BLaER1 (cell line): ENCODE results near the gene BAX.

ENCODE experiments used
- H3K27ac ChIP-seq: shearing (Covaris generic); formaldehyde crosslinking; 2 replicates; pipeline ENCODE4 v1.8.1; 2022
- H3K27me3 ChIP-seq: shearing (Covaris generic); formaldehyde crosslinking; 2 replicates; pipeline ENCODE4 v1.8.1; 2022
- H3K36me3 ChIP-seq: shearing (Covaris generic); formaldehyde crosslinking; 2 replicates; pipeline ENCODE4 v1.8.1; 2022
- H3K4me1 ChIP-seq: shearing (Covaris generic); formaldehyde crosslinking; 2 replicates; pipeline ENCODE4 v1.8.1; 2022
- H3K4me2 ChIP-seq: shearing (Covaris generic); formaldehyde crosslinking; 2 replicates; pipeline ENCODE4 v1.8.1; 2022
- H3K4me3 ChIP-seq: shearing (Covaris generic); formaldehyde crosslinking; 2 replicates; pipeline ENCODE4 v1.8.1; 2022
- H3K9ac ChIP-seq: shearing (Covaris generic); formaldehyde crosslinking; 2 replicates; pipeline ENCODE4 v1.8.1; 2022
- H3K9me3 ChIP-seq: shearing (Covaris generic); formaldehyde crosslinking; 2 replicates; pipeline ENCODE4 v1.8.1; 2022
- H4K20me1 ChIP-seq: shearing (Covaris generic); formaldehyde crosslinking; 2 replicates; pipeline ENCODE4 v1.8.1; 2022
- Cebpa-rat ChIP-seq: shearing (Covaris generic); IDR thresholded peaks from 2 replicates; pipeline ENCODE4 v1.8.1; 2022

Gene BAX

DNA sequence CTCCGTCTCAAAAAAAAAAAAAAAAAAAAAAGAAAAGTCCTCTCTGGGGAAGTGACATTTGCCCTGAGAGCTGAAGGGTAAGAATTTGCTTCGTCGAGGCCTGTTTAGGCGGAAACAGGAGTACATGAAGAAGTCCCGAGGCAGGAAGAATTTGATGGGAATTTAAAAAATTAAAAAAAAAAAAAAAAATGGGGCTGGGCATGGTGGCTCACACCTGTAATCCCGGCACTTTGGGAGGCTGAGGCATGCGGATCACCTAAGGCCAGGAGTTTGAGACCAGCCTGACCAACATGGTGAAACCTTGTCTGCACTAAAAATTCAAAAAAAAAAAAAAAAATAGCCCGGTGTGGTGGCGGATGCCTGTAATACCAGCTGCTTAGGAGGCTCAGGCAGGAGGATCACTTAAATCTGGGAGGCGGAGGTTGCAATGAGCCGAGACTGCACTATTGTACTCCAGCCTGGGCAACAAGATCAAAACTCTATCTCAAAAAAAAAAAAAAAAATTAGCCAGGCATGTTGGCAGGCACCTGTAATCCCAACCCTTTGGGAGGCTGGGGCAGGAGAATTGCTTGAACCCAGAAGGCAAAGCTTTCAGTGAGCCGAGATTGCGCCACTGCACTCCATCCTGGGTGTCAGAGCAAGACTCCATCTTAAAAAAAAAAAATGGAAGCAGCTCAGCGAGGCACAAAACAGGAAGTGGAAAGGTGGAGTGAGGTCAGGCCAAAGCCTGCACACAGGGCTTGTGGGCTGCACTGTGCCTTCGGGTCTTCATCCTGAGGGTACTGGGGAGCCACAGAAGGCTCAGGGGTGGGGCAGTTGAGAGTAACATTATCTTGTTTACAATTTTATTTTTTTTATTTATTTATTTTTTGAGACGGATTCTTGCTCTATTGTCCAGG lies 4.9 kb downstream of the BAX start:
- peaks cover 56% of the 10 kb centered on the region for H3K4me1 ChIP-seq
- no peaks in the 10 kb centered on the region for H3K9me3 ChIP-seq
- H3K27me3 ChIP-seq = no peaks in the 10 kb centered on the region
- no peak overlapping the region for H3K4me3 ChIP-seq
- H4K20me1 ChIP-seq = peaks cover 12% of the 10 kb centered on the region; the same call in 1 of the 2 replicates
- no peak overlapping the region for H3K27ac ChIP-seq
- no peak overlapping the region for H3K4me2 ChIP-seq
- TF ChIP-seq Cebpa-rat = no peak
- peaks cover 26% of the 10 kb centered on the region for H3K36me3 ChIP-seq
- no peak overlapping the region for H3K9ac ChIP-seq

DNA sequence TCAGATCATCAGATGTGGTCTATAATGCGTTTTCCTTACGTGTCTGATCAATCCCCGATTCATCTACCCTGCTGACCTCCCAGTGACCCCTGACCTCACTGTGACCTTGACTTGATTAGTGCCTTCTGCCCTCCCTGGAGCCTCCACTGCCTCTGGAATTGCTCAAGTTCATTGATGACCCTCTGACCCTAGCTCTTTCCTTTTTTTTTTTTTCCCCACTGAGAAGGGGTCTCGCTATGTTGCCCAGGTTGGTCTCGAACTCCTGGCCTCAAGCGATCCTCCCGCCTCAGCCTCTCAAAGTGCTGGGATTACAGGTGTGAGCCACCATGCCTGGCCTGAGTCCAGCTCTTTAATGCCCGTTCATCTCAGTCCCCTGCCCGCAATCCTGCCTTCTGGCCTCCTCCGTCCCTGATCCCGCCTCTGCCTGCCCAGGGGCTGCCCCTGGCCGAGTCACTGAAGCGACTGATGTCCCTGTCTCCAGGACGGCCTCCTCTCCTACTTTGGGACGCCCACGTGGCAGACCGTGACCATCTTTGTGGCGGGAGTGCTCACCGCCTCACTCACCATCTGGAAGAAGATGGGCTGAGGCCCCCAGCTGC lies 6.5 kb downstream of the BAX start:
- Histone ChIP-seq H3K4me2 (peak overlapping the region; percentile 99; the same call in 1 of the 2 replicates), H3K36me3 (peaks cover 24% of the 10 kb centered on the region), H3K27me3 (no peaks in the 10 kb centered on the region), H4K20me1 (peaks cover 11% of the 10 kb centered on the region), H3K4me1 (peaks cover 49% of the 10 kb centered on the region), H3K27ac (peak overlapping the region; percentile 89), H3K9ac (no peak overlapping the region), H3K9me3 (no peaks in the 10 kb centered on the region), H3K4me3 (no peak overlapping the region)
- TF ChIP-seq Cebpa-rat = no peak

DNA sequence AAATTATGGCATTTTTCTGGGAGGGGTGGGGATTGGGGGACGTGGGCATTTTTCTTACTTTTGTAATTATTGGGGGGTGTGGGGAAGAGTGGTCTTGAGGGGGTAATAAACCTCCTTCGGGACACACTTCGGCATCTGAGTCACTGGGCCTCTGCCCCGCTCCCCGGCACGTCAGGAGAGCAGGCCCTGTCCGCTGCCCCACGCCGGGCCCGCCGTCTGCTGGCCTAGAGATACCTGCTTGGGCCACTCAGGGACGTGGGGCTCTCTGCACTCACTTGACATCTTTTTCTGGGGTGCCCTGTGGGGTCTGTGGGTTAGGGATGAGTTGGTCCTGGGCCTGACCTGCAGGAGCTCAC lies 7.0 kb downstream of the BAX start:
- no peak for TF ChIP-seq Cebpa-rat
- H3K4me3 ChIP-seq = no peak overlapping the region
- no peaks in the 10 kb centered on the region for H3K9me3 ChIP-seq
- peak overlapping the region; percentile 72 for H3K9ac ChIP-seq
- peaks cover 15% of the 10 kb centered on the region for H4K20me1 ChIP-seq
- H3K36me3 ChIP-seq = peaks cover 25% of the 10 kb centered on the region
- peaks cover 50% of the 10 kb centered on the region for H3K4me1 ChIP-seq
- peak overlapping the region; percentile 99 for H3K4me2 ChIP-seq
- no peaks in the 10 kb centered on the region for H3K27me3 ChIP-seq
- H3K27ac ChIP-seq = peak overlapping the region; percentile 89

DNA sequence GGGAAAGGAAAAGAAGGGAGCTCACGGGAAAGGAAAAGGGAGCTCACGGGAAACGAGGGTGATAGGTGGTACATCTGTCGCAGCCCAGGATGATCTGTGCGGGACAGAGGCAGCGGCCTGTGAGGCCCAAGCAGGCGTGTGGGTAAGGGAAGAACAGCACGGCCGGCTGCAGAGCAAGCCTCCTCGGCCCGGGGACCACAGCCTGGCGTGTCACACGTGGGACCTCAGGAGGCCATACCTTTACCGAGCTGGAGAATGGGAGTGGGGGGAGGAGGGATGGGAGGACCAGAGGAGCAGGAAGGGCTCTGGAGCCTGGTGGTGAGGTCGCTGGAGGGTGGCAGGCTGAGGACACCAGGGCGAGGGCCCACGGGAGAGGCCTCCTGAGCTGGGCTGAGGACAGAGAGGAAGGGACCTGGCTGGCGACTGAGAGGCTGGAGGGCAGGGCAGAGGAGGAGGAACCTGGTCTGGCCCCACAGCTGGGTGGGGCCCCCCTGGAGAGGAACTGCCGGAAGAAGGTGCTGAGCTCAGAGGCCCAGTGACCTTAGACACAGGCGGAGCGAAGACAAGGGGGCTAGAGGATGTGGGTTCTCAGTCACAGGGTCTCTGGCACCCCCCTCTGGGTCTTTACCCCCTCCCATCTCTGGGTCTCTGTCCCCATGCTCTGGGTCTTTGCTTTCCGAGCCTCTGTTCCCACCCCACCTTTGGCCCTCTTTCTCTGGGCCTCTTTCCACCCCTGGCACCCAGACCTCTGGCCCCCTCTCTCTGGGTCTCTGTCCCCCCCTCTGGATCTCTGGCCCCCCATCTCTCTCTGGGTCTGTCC lies 7.6 kb downstream of the BAX start:
- H3K36me3 ChIP-seq = peaks cover 28% of the 10 kb centered on the region
- H3K4me3 ChIP-seq = peak overlapping the region; percentile 38; the same call in 1 of the 2 replicates
- peaks cover 55% of the 10 kb centered on the region for H3K4me1 ChIP-seq
- H3K27ac ChIP-seq = peak overlapping the region; percentile 89
- H3K4me2 ChIP-seq = peak overlapping the region; percentile 99
- no peaks in the 10 kb centered on the region for H3K27me3 ChIP-seq
- peaks cover 21% of the 10 kb centered on the region for H4K20me1 ChIP-seq
- H3K9me3 ChIP-seq = no peaks in the 10 kb centered on the region
- no peak for TF ChIP-seq Cebpa-rat
- H3K9ac ChIP-seq = peak overlapping the region; percentile 72

DNA sequence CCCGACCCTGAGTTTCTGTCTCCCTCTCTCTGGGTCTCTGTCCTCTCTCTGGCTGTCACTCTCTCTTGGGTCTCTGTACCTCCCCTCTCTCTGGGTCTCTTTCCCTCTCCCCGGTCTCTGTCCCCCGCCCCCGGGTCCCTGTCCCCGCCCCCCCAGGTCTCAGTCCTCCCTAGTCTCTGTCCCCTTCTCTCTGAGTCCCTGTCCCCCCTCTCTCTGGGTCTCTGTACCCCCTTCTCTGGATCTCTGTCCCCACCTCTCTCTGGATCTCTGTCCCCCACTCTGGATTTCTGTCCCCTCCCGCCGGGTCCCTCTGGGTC lies 8.1 kb downstream of the BAX start:
- Histone ChIP-seq H4K20me1 (peaks cover 26% of the 10 kb centered on the region), H3K9ac (peak overlapping the region; percentile 72), H3K27me3 (no peaks in the 10 kb centered on the region), H3K27ac (peak overlapping the region; percentile 89), H3K4me2 (peak overlapping the region; percentile 99), H3K9me3 (no peaks in the 10 kb centered on the region), H3K4me1 (peaks cover 61% of the 10 kb centered on the region), H3K36me3 (peaks cover 29% of the 10 kb centered on the region), H3K4me3 (peak overlapping the region; percentile 38; the same call in 1 of the 2 replicates)
- no peak for TF ChIP-seq Cebpa-rat

DNA sequence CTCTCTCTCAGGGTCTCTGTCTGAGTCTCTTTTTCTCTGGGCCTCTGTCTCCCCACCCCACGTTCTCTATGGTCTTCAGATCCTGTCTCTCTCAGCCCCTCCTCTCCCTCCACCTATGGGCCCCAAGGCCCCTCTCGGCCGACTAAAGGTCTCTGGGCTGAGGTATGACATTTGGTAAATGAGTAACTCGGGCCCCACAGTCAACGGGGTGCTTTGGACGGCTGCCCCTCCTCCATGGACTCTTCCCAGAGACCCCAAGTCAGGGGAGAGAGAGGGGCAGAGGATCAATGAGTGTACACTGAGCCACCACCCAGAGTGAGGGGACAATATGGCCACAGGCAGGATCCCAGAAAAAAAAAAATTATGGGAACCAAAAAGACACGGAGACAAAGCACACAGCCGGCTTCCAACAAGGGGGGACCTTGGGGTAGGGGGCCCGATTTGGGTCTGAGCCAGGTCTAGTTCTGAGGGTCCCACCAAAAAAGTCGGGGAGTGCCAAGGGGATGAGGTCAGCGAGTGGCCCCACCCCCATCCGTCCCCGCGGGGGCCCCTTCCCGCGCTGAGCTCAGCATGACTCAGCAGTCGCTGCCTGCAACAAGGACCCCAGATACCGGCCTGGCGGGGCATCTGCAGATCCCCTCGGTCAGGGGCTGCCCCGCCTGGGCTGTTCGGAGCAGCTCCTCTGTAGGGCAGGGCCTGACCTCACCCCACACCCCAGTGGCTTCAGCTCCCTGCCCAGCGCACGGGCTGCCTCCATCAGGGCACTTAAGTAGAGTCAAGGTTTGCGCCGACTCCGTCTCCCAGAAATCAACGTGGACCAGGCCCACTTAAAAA lies 8.9 kb downstream of the BAX start:
- no peaks in the 10 kb centered on the region for H3K9me3 ChIP-seq
- H3K27me3 ChIP-seq = no peaks in the 10 kb centered on the region
- TF ChIP-seq Cebpa-rat = no peak
- peak overlapping the region; percentile 62 for H3K4me3 ChIP-seq
- H3K27ac ChIP-seq = peak overlapping the region; percentile 80
- peaks cover 69% of the 10 kb centered on the region for H3K4me1 ChIP-seq
- H3K4me2 ChIP-seq = peak overlapping the region; percentile 99
- H4K20me1 ChIP-seq = peaks cover 34% of the 10 kb centered on the region
- H3K36me3 ChIP-seq = peaks cover 31% of the 10 kb centered on the region
- peak overlapping the region; percentile 66 for H3K9ac ChIP-seq

DNA sequence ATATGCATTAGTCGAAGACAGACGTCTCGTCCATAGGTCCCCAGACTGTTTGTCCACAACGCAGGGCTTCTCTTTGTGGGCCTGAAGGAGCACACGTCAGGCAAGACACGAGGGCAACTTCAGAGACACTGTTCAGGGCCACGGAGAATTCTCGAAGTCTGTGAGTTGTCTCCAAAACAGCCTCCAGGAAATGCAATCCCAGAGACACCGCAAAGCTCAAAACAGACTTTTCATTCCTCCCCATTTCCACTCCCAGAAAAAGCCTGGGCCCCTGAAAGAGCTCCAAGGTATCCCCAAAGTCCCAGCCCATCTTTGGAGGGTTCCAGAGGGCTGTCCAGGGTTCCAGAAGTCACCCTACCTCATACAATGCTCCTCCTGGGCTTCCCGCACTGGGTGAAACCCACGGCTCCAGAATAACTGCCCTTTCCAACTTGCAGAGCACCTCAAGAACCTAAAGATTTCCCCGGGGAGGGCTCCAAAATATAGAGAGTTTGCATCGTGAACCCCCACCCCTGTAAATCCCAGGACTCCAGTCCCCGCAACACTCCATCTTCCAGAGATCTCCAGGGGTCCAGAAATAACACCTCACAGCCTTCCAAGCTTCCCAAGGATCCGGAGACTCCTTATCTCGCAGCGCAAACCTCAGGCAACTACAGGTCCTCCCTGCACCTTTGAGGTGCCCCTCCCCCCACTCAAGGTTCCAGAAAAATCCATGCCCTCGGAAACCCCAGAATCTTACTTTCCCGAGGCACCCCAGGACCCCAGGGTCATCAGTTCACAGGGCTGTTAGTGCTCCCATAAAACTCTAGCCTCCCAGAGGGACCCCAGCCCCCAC lies 9.7 kb downstream of the BAX start:
- Histone ChIP-seq H3K4me1 (peaks cover 72% of the 10 kb centered on the region), H3K9ac (peak overlapping the region; percentile 66), H3K27me3 (no peaks in the 10 kb centered on the region), H3K4me3 (peak overlapping the region; percentile 62), H3K4me2 (peak overlapping the region; percentile 99), H3K36me3 (peaks cover 39% of the 10 kb centered on the region), H3K27ac (peak overlapping the region; percentile 80), H3K9me3 (no peaks in the 10 kb centered on the region), H4K20me1 (peaks cover 34% of the 10 kb centered on the region)
- TF ChIP-seq Cebpa-rat = no peak

DNA sequence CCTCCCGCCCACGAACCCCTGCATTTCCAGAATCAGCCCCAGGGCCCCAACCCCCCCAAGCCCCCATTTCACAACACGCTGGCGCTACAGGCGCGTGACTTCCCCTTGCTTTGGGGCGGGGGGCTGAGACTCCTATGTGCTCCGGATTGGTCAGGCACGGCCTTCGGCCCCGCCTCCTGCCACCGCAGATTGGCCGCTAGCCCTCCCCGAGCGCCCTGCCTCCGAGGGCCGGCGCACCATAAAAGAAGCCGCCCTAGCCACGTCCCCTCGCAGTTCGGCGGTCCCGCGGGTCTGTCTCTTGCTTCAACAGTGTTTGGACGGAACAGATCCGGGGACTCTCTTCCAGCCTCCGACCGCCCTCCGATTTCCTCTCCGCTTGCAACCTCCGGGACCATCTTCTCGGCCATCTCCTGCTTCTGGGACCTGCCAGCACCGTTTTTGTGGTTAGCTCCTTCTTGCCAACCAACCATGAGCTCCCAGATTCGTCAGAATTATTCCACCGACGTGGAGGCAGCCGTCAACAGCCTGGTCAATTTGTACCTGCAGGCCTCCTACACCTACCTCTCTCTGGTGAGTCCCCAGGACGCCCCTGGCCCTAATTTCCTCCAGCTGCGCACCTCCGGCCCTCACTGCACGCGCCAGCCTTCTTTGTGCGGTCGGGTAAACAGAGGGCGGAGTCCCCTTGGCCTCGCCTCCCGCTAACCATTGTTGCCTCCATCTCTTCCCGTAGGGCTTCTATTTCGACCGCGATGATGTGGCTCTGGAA lies 10.5 kb downstream of the BAX start, which contains the start of gene FTL:
FTL (plus strand) TSS at position 270 of the 766 bp plus-strand sequence; CDS start at position 469, 199 bp downstream.
- Histone ChIP-seq H3K4me3 (peak within 1 kb of the TSS; percentile 91), H3K27ac (peak within 1 kb of the TSS; percentile 92), H3K9me3 (no peaks in the 10 kb centered on the region), H3K4me1 (peaks cover 73% of the 10 kb centered on the region), H3K9ac (peak within 1 kb of the TSS; percentile 93), H3K36me3 (peaks cover 47% of the 10 kb centered on the region), H3K27me3 (no peaks in the 10 kb centered on the region), H4K20me1 (peaks cover 34% of the 10 kb centered on the region), H3K4me2 (peak within 1 kb of the TSS; percentile 99)
- 0 out of 2 replicates have a peak, but pooled peaks have one; percentile 38 for TF ChIP-seq Cebpa-rat
